NCI-H1092 treated with DMSO at 0.1 percent for 48 hours (cell line): ENCODE results near the gene FMO4.
A peak's percentile ranks its signal among the peaks of the same experiment; 100 is the strongest.
"Not testable (repeated sequence)": the region's sequence is repeated elsewhere in the genome, so short reads cannot be mapped to it uniquely, and the experiment has no call there.

ENCODE experiments used
- DNase-seq: peaks from one replicate; lab custom pipeline; 2025; lab: John Stamatoyannopoulos, UW

FMO4 gene

GRCh38 chr1:171313835-171314320 is at the start of gene FMO4:
Gene FMO4 (plus strand): TSS chr1:171314183. CDS start chr1:171319826, 5,643 bp downstream.
- DNase-seq: peak; percentile 66

- no peak for DNase-seq
Observed at GRCh38 chr1:171265686-171266085, 48.3 kb upstream of the FMO4 start.

GRCh38 chr1:171266930-171267329 is 47.1 kb upstream of the FMO4 start:
- DNase-seq: no peak

GRCh38 chr1:171267391-171267790 is 46.6 kb upstream of the FMO4 start:
- no peak for DNase-seq

GRCh38 chr1:171270806-171271205 is 43.2 kb upstream of the FMO4 start:
- no peak for DNase-seq

- DNase-seq: no peak
Observed at GRCh38 chr1:171277534-171277933, 36.4 kb upstream of the FMO4 start.

- no peak for DNase-seq
Observed at GRCh38 chr1:171279234-171279633, 34.7 kb upstream of the FMO4 start.

GRCh38 chr1:171279678-171280077 is 34.3 kb upstream of the FMO4 start:
- DNase-seq: no peak

GRCh38 chr1:171280599-171280998 is 33.4 kb upstream of the FMO4 start:
- DNase-seq: no peak

GRCh38 chr1:171286032-171286705 is 27.8 kb upstream of the FMO4 start:
- DNase-seq: no peak

GRCh38 chr1:171290621-171291020 is 23.4 kb upstream of the FMO4 start:
- DNase-seq: no peak

GRCh38 chr1:171292799-171293198 is 21.2 kb upstream of the FMO4 start:
- no peak for DNase-seq

GRCh38 chr1:171295383-171295782 is 18.6 kb upstream of the FMO4 start:
- DNase-seq: not testable (repeated sequence)

GRCh38 chr1:171295821-171296220 is 18.2 kb upstream of the FMO4 start:
- DNase-seq: no peak

GRCh38 chr1:171296897-171297296 is 17.1 kb upstream of the FMO4 start:
- DNase-seq: no peak

GRCh38 chr1:171298696-171299095 is 15.3 kb upstream of the FMO4 start:
- no peak for DNase-seq

GRCh38 chr1:171299342-171299741 is 14.6 kb upstream of the FMO4 start:
- no peak for DNase-seq

GRCh38 chr1:171300401-171300800 is 13.6 kb upstream of the FMO4 start:
- no peak for DNase-seq

- no peak for DNase-seq
Observed at GRCh38 chr1:171310661-171311087, 3.3 kb upstream of the FMO4 start.

GRCh38 chr1:171311771-171312558 is 2.0 kb upstream of the FMO4 start:
- no peak for DNase-seq

- no peak for DNase-seq
Observed at GRCh38 chr1:171313319-171313834, 606 bp upstream of the FMO4 start.

- no peak for DNase-seq
Observed at GRCh38 chr1:171329251-171329650, 15.3 kb downstream of the FMO4 start.

GRCh38 chr1:171334024-171334640 is 20.1 kb downstream of the FMO4 start:
- DNase-seq: no peak
